COLO668 (cell line): ENCODE measurements around the gene FGF5.
"Not testable (repeated sequence)": the region's sequence is repeated elsewhere in the genome, so short reads cannot be mapped to it uniquely, and the experiment has no call there.

ENCODE experiments used
- DNase-seq: peaks from one replicate; lab custom pipeline; 2025; ENCODE audit not compliant: unreplicated experiment; lab: John Stamatoyannopoulos, UW

FGF5 gene

GRCh38 chr4:80253510-80253909 lies 13.0 kb upstream of the FGF5 start:
- no peak for DNase-seq

GRCh38 chr4:80254114-80254513 lies 12.3 kb upstream of the FGF5 start:
- DNase-seq = no peak

GRCh38 chr4:80255329-80256095 lies 11.0 kb upstream of the FGF5 start:
- no peak for DNase-seq

- DNase-seq = no peak
These were observed 8.6 kb upstream of the FGF5 start for GRCh38 chr4:80257851-80258250.

- no peak for DNase-seq
These were observed 7.5 kb upstream of the FGF5 start for GRCh38 chr4:80259012-80259411.

- no peak for DNase-seq
These were observed 6.6 kb upstream of the FGF5 start for GRCh38 chr4:80259817-80260216.

GRCh38 chr4:80261989-80262600 lies 4.4 kb upstream of the FGF5 start:
- no peak for DNase-seq

GRCh38 chr4:80263541-80264351 lies 2.7 kb upstream of the FGF5 start:
- no peak for DNase-seq

- DNase-seq = no peak
These were observed 2.2 kb upstream of the FGF5 start for GRCh38 chr4:80264352-80264647.

- no peak for DNase-seq
These were observed 1.6 kb upstream of the FGF5 start for GRCh38 chr4:80264825-80265224.

- peak; percentile 28 for DNase-seq
These were observed 752 bp upstream of the FGF5 start for GRCh38 chr4:80265571-80266252.

- DNase-seq = no peak
These were observed 477 bp downstream of the FGF5 start for GRCh38 chr4:80266902-80267380.

- no peak for DNase-seq
These were observed 1.8 kb downstream of the FGF5 start for GRCh38 chr4:80268081-80268823.

GRCh38 chr4:80268936-80269335 lies 2.5 kb downstream of the FGF5 start:
- DNase-seq = no peak

- DNase-seq = no peak
These were observed 3.9 kb downstream of the FGF5 start for GRCh38 chr4:80270321-80270720.

- no peak for DNase-seq
These were observed 4.4 kb downstream of the FGF5 start for GRCh38 chr4:80270868-80271267.

GRCh38 chr4:80271801-80272200 lies 5.3 kb downstream of the FGF5 start:
- no peak for DNase-seq

GRCh38 chr4:80276931-80277330 lies 10.5 kb downstream of the FGF5 start:
- DNase-seq = no peak

GRCh38 chr4:80279751-80280150 lies 13.3 kb downstream of the FGF5 start:
- DNase-seq = no peak

GRCh38 chr4:80286451-80286850 lies 20.0 kb downstream of the FGF5 start:
- DNase-seq = no peak

GRCh38 chr4:80290665-80291064 lies 24.2 kb downstream of the FGF5 start:
- DNase-seq = not testable (repeated sequence)
